Stomach (tissue), 9 donors: ENCODE data around the gene SERAC1. TPM values are rescaled to one million over a fixed set of nuclear protein-coding genes. Genes with fewer than 3 reads are reported as not detected.

Experiments
- DNase-seq, 2 donors: peaks; one replicate each; pipeline versions ENCODE4 v3.0.0 to v3.0.0-alpha.2; 2013 to 2019
- H3K27ac ChIP-seq, 5 donors: fragments of 200-600 bp in 4 of 5; sonication (generic) in 4 of 5; one replicate each; pipeline ENCODE4 v1.5.1; 2013 to 2019; ENCODE audit warnings: mild to moderate bottlenecking in 1 of 5, moderate library complexity in 1 of 5
- H3K27me3 ChIP-seq, 3 donors: fragments of 200-600 bp; sonication (generic); one replicate each; pipeline ENCODE4 v1.5.1; 2017 to 2019; ENCODE audit warnings: mixed run types in 1 of 3
- H3K36me3 ChIP-seq, 4 donors: fragments of 200-600 bp; sonication (generic); 1 replicate in 3 of 4; 2 replicates in 1 of 4; pipeline ENCODE4 v1.5.1; 2016 to 2019
- H3K4me1 ChIP-seq, 4 donors: fragments of 200-600 bp; sonication (generic); one replicate each; pipeline ENCODE4 v1.5.1; 2016 to 2019
- H3K4me3 ChIP-seq, 4 donors: fragments of 200-600 bp; sonication (generic) in 3 of 4; one replicate each; pipeline ENCODE4 v1.5.1; 2016 to 2019; ENCODE audit warnings: mild to moderate bottlenecking in 1 of 4
- H3K9me3 ChIP-seq, 4 donors: fragments of 200-600 bp; sonication (generic); one replicate each; pipeline ENCODE4 v1.5.1; 2016 to 2019
- EP300 ChIP-seq: sonication (generic); formaldehyde crosslinking; IDR thresholded peaks from one replicate; pipeline ENCODE4 v1.6.1; 2017; ENCODE audit warnings: antibody characterized with exemption
- POLR2A ChIP-seq, 4 donors: fragments of 450-650 bp; IDR thresholded peaks; one replicate each; pipeline ENCODE4 v1.6.1; 2016; ENCODE audit warnings: antibody characterized with exemption in 4 of 4, control low read depth in 2 of 4, mild to moderate bottlenecking in 1 of 4, moderate library complexity in 1 of 4
- POLR2AphosphoS5 ChIP-seq, 3 donors: sonication (generic); formaldehyde crosslinking; IDR thresholded peaks; one replicate each; pipeline ENCODE4 v1.6.1; 2016; ENCODE audit warnings: antibody characterized with exemption in 3 of 3
- WGBS, 5 donors: extraction: QIAGEN DNeasy Blood & Tissue Kit in 3 of 5; methylation state at CpG; one replicate each; pipeline versions ENCODE4 v1.1.5 to v1.1.7; 2013 to 2018; 5-methylcytosine and 5-hydroxymethylcytosine counted together
- intact Hi-C: fragments of 100-400 bp; cut with DNase I; formaldehyde crosslinking; loops from one replicate; pipeline ENCODE4 v1.15.1; 2023; ENCODE audit warnings: low total_unique reads
- polyA plus RNA-seq, 3 donors: library from polyadenylated mRNA; stranded (reverse); fragments of 200-250 nt; gene quantifications; one replicate each; pipeline ENCODE4 v1.2.3, GENCODE V29; 2013
- total RNA-seq, 5 donors: library from RNA; depleted of rRNA; stranded (reverse); fragments of >200 nt; gene quantifications; one replicate each; pipeline versions ENCODE4 v1.1.0 to v1.2.3, GENCODE V29; 2014 to 2016
- TF ChIP-seq, protein P1 (sequence below), 7 experiments: fragments of 450-650 bp in 4 of 7; fragments of 200-600 bp in 3 of 7; sonication (generic) in 3 of 7; IDR thresholded peaks; one replicate each; pipeline ENCODE4 v1.5.1; 2016 to 2019; ENCODE audit warnings: antibody characterized with exemption in 7 of 7, control low read depth in 2 of 7, mild to moderate bottlenecking in 1 of 7
- donor health status: healthy with polysubstance abuse.
- donor health status: Bipolar disorder and iron deficiency.
- donor health status: healthy.

SERAC1 gene
- total and polyA plus RNA-seq, 8 donors: 0.58 to 27.2 (median 4.3) TPM

GRCh38 chr6:158083455-158084325 is 84.4 kb downstream of the SERAC1 start:
- 89 to 90% (median 89%) methylated on average over 19 to 23 of the region's 23 CpGs for WGBS, 5 donors
- intact Hi-C loops: no loop called here
- no peak for DNase-seq
- peaks cover 0 to 6% (median 0%) of the 10 kb centered on the region in 4 donors for H3K4me1 ChIP-seq
- no peak for TF ChIP-seq POLR2AphosphoS5 (IDR thresholded peaks at IDR 0.05)
- no peak for TF ChIP-seq POLR2A (IDR thresholded peaks at IDR 0.05)
- no peak for TF ChIP-seq EP300
- TF ChIP-seq, protein P1, sequence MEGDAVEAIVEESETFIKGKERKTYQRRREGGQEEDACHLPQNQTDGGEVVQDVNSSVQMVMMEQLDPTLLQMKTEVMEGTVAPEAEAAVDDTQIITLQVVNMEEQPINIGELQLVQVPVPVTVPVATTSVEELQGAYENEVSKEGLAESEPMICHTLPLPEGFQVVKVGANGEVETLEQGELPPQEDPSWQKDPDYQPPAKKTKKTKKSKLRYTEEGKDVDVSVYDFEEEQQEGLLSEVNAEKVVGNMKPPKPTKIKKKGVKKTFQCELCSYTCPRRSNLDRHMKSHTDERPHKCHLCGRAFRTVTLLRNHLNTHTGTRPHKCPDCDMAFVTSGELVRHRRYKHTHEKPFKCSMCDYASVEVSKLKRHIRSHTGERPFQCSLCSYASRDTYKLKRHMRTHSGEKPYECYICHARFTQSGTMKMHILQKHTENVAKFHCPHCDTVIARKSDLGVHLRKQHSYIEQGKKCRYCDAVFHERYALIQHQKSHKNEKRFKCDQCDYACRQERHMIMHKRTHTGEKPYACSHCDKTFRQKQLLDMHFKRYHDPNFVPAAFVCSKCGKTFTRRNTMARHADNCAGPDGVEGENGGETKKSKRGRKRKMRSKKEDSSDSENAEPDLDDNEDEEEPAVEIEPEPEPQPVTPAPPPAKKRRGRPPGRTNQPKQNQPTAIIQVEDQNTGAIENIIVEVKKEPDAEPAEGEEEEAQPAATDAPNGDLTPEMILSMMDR (IDR thresholded peaks at IDR 0.05): no peak
- no peaks in the 10 kb centered on the region for H3K27me3 ChIP-seq
- peaks cover 24 to 93% (median 87%) of the 10 kb centered on the region in 4 donors for H3K36me3 ChIP-seq
- no peak overlapping the region for H3K4me3 ChIP-seq
- H3K9me3 ChIP-seq: no peaks in the 10 kb centered on the region
- no peak overlapping the region for H3K27ac ChIP-seq

- peaks cover 27 to 96% (median 95%) of the 10 kb centered on the region in 4 donors for H3K36me3 ChIP-seq
- TF ChIP-seq EP300 (no peak), POLR2AphosphoS5 (IDR thresholded peaks at IDR 0.05) (no peak), POLR2A (IDR thresholded peaks at IDR 0.05) (no peak)
- TF ChIP-seq, protein P1 (IDR thresholded peaks at IDR 0.05): no peak
- no peaks in the 10 kb centered on the region for H3K4me1 ChIP-seq
- H3K4me3 ChIP-seq: no peak overlapping the region
- WGBS, 5 donors: 90 to 97% (median 95%) methylated on average over 6 of the region's 6 CpGs
- no peak for DNase-seq
- intact Hi-C loops: no loop called here
- no peaks in the 10 kb centered on the region for H3K9me3 ChIP-seq
- H3K27ac ChIP-seq: no peak overlapping the region
- no peaks in the 10 kb centered on the region for H3K27me3 ChIP-seq
Observed at GRCh38 chr6:158081657-158081935, 86.5 kb downstream of the SERAC1 start.

DNA sequence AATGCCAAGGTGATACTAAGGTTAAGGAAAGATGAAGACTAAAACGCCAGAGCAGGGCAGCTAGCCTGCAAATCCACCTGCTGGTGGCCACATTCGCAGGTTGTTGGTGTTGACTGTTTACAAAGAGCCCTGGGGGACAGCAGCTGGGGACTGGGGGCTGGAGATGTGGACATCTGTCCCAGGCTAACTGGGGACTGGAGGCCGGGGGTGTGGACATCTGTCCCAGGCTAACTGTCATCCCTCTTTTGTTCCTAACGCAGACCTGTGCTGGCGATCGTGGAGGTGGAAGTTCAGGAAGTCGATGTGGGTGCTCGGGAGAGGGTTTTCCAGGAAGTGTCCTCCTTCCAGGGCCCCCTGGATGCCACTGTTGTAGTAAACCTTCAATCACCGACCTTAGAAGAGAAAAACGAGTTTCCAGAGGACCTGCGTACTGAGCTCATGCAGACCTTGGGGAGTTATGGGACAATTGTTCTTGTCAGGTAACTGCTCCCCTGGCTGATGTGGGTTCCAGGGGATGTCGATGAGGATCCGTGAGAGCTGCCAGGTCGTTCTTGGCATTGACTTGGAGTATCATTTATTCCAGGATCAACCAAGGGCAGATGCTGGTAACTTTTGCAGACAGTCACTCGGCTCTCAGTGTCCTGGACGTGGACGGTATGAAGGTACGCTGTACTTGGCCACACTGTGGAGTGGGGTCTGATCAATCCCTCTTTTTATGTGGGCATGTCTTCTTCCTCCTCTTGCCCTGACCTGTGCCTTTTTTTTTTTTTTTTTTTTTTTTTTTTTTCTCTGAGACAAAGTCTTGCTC is 87.0 kb downstream of the SERAC1 start:
- 83 to 89% (median 88%) methylated on average over 18 of the region's 18 CpGs for WGBS, 5 donors
- no peak for DNase-seq
- peaks cover 32 to 96% (median 95%) of the 10 kb centered on the region in 4 donors for H3K36me3 ChIP-seq

DNA sequence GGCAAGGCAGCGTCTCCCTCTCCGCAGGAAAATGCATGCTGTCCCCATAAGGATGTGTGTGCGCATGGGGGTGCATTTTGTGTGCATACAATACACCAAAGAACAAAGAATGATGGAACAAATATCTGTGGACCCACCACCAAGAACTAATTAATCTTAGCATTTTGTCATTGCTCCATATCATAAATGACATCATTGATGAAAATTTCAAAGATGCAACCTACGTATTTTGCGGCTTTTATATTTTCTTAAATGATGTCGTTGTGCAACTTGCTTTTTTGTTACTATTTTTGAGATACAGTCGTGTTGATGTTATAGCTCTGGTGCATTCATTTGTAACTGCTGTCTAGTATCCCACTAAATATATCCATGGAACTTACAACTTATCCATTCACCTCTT is 89.7 kb downstream of the SERAC1 start:
- Histone ChIP-seq H3K36me3 (peaks cover 18 to 90% (median 83%) of the 10 kb centered on the region in 4 donors), H3K27me3 (no peaks in the 10 kb centered on the region), H3K9me3 (no peaks in the 10 kb centered on the region), H3K27ac (no peak overlapping the region), H3K4me3 (no peak overlapping the region), H3K4me1 (no peaks in the 10 kb centered on the region)
- intact Hi-C loops: no loop called here
- WGBS, 5 donors: 78 to 97% (median 88%) methylated on average over 7 of the region's 7 CpGs
- DNase-seq: no peak
- no peak for TF ChIP-seq POLR2AphosphoS5 (IDR thresholded peaks at IDR 0.05)
- TF ChIP-seq POLR2A (IDR thresholded peaks at IDR 0.05): no peak
- TF ChIP-seq EP300: no peak
- TF ChIP-seq, protein P1 (IDR thresholded peaks at IDR 0.05): no peak

More for the DNA sequence above, 87.0 kb downstream of the SERAC1 start:
- Histone ChIP-seq H3K4me3 (no peak overlapping the region), H3K27me3 (no peaks in the 10 kb centered on the region), H3K4me1 (no peaks in the 10 kb centered on the region), H3K9me3 (no peaks in the 10 kb centered on the region), H3K27ac (no peak overlapping the region)
- intact Hi-C loops: no loop called here
- TF ChIP-seq EP300 (no peak), POLR2AphosphoS5 (IDR thresholded peaks at IDR 0.05) (no peak), POLR2A (IDR thresholded peaks at IDR 0.05) (no peak)
- TF ChIP-seq, protein P1 (IDR thresholded peaks at IDR 0.05): no peak
